Fibroblast of the aortic adventitia (primary cell): Measurements from ENCODE around the gene NDUFB7. TPM values are rescaled to one million over a fixed set of nuclear protein-coding genes. Genes with fewer than 3 reads are reported as not detected.

Experiments
- DNase-seq: peaks from one replicate; pipeline ENCODE4 v3.0.0-alpha.2; 2010; ENCODE audit warnings: low read depth
- H3K4me3 ChIP-seq: 2 replicates; pipeline ENCODE4 v1.5.1; 2011; ENCODE audit warnings: low read depth, mild to moderate bottlenecking, control low read depth, low read length, moderate library complexity
- CTCF ChIP-seq: IDR thresholded peaks from 2 replicates; pipeline ENCODE4 v1.5.1; 2011; ENCODE audit warnings: mild to moderate bottlenecking, low read length, control low read depth, inconsistent platforms; ENCODE audit not compliant: insufficient read depth
- total RNA-seq: library from RNA; depleted of rRNA; stranded (reverse); fragments of >200 nt; gene quantifications from 2 replicates; pipeline ENCODE4 v1.2.3, GENCODE V29; 2012; ENCODE audit warnings: low replicate concordance

Gene NDUFB7
- total RNA-seq, 1 donor = 164 TPM

GRCh38 chr19:14559916-14560775 is 11.7 kb downstream of the NDUFB7 start:
- H3K4me3 ChIP-seq = no peak overlapping the region
- DNase-seq = no peak
- TF ChIP-seq CTCF = no peak

GRCh38 chr19:14558370-14559066 is 13.3 kb downstream of the NDUFB7 start:
- no peak overlapping the region for H3K4me3 ChIP-seq
- no peak for DNase-seq
- no peak for TF ChIP-seq CTCF

- peak overlapping the region; percentile 37 for H3K4me3 ChIP-seq
- DNase-seq = peak; percentile 83
Observed at GRCh38 chr19:14556662-14557188, 15.1 kb downstream of the NDUFB7 start.

GRCh38 chr19:14555918-14556661 is 15.8 kb downstream of the NDUFB7 start:
- no peak for TF ChIP-seq CTCF
- no peak for DNase-seq
- H3K4me3 ChIP-seq = no peak overlapping the region

More at GRCh38 chr19:14556662-14557188, 15.1 kb downstream of the NDUFB7 start:
- TF ChIP-seq CTCF = peak; percentile 98

- no peak for DNase-seq
- no peak overlapping the region for H3K4me3 ChIP-seq
- TF ChIP-seq CTCF = no peak
Observed at GRCh38 chr19:14554382-14554812, 17.5 kb downstream of the NDUFB7 start.

- no peak for DNase-seq
- H3K4me3 ChIP-seq = no peak overlapping the region
- no peak for TF ChIP-seq CTCF
Observed at GRCh38 chr19:14553939-14554243, 18.0 kb downstream of the NDUFB7 start.
